ENCODE measurements around the gene LSM7. TPM values are rescaled to one million over a fixed set of nuclear protein-coding genes. Genes with fewer than 3 reads are reported as not detected.

LSM7 gene
- total and polyA plus RNA-seq, 9 of the 15 experiments (the other 6 are each of a cell fraction or from before 2014, with no cell fraction given): 40.5 to 690 (median 265) TPM

DNA sequence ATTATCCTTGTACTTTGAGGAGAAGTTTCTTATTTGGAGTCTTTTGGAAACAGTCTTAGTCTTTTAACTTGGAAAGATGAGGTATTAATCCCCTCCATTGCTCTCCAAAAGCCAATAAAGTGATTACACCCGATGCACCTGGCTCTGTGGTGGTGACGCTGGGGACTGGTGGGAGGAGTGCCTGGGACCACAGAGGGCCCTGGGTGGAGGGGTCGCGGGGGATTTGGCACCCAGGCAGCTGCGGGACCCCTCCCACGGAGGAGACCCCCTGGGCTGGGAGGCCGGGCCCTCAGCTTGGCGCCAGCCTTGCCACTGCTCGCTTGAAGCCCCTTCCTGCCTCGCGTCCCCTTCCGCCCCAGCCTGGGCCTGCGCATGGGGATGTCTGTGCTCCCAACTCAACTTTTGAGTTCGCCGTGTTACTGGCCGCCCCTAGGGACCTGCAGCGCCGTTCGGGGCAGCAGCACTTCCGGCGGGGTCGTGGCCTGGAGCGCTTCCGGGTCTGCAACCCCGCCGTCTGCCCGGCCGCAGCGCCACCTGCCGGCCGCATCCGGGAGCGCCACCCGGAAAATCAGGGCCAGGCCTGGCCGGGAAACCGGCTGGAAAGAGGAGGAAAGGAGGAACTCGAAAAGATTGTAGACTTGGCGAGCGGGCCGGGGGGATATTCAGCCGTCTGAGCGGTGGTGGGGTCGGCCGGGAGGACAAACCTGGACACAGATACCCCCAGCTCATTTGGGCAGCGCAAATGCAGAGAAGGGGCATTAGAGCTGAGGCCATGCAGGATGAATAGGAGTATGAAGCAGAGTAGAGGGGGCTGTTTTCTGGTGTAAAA, 54.8 kb downstream of the LSM7 start (continued):
- TF ChIP-seq, protein P1, sequence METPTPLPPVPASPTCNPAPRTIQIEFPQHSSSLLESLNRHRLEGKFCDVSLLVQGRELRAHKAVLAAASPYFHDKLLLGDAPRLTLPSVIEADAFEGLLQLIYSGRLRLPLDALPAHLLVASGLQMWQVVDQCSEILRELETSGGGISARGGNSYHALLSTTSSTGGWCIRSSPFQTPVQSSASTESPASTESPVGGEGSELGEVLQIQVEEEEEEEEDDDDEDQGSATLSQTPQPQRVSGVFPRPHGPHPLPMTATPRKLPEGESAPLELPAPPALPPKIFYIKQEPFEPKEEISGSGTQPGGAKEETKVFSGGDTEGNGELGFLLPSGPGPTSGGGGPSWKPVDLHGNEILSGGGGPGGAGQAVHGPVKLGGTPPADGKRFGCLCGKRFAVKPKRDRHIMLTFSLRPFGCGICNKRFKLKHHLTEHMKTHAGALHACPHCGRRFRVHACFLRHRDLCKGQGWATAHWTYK (CRISPR knock-in tag; IDR thresholded peaks at IDR 0.05): peak; percentile 92
- TF ChIP-seq PCBP1 (IDR thresholded peaks at IDR 0.05; ENCODE audit: low read depth, low read length, poor library complexity, severe bottlenecking) (peak; percentile 57), KLF16 (IDR thresholded peaks at IDR 0.05) (peak; percentile 39; the same call in 1 of the 2 replicates), PTBP1 (IDR thresholded peaks at IDR 0.05; ENCODE audit: low read depth, low read length) (peak; percentile 43; the same call in 1 of the 2 replicates), NR2F6 (CRISPR knock-in tag; IDR thresholded peaks at IDR 0.05) (no peak), TCF7 (IDR thresholded peaks at IDR 0.05; ENCODE audit: borderline replicate concordance) (peak; percentile 16), CXXC5 (CRISPR knock-in tag; IDR thresholded peaks at IDR 0.05) (peak; percentile 94), SIX5 (IDR thresholded peaks at IDR 0.05; ENCODE audit: borderline replicate concordance in 1 of 2, insufficient read depth in 1 of 2, low read depth in 1 of 2, low read length in 2 of 2) (peak; percentile 79 to 80; a peak in 3 of 4 replicates), ZNF124 (CRISPR knock-in tag; IDR thresholded peaks at IDR 0.05) (no peak), ETV5 (CRISPR knock-in tag; IDR thresholded peaks at IDR 0.05; ENCODE audit: low read depth) (peak; percentile 74; the same call in 1 of the 2 replicates), SPI1 (IDR thresholded peaks at IDR 0.05; ENCODE audit: borderline replicate concordance, low read depth, low read length) (peak; percentile 34; the same call in 1 of the 2 replicates), ZKSCAN1 (IDR thresholded peaks at IDR 0.05; ENCODE audit: low read depth, low read length) (0 out of 2 replicates have a peak, but pooled peaks have one; percentile 52), GTF2F1 (IDR thresholded peaks at IDR 0.05; ENCODE audit: low read depth, low read length) (0 out of 2 replicates have a peak, but pooled peaks have one; percentile 27), RFX7 (CRISPR knock-in tag; IDR thresholded peaks at IDR 0.05) (no peak; the same call in 1 of the 2 replicates), ZNF263 (CRISPR knock-in tag; IDR thresholded peaks at IDR 0.05; ENCODE audit: borderline replicate concordance) (peak; percentile 91), RBM39 (optimal IDR thresholded peaks at IDR 0.05; ENCODE audit: low read depth, low read length) (no peak), SMAD2 (IDR thresholded peaks at IDR 0.05; ENCODE audit: low read depth, low read length) (no peak), PHB (CRISPR knock-in tag; IDR thresholded peaks at IDR 0.05) (peak; percentile 67), ZNF212 (CRISPR knock-in tag; IDR thresholded peaks at IDR 0.05) (peak; percentile 9; the same call in 1 of the 2 replicates), ZKSCAN8 (CRISPR knock-in tag; IDR thresholded peaks at IDR 0.05) (no peak), ZC3H4 (CRISPR knock-in tag; IDR thresholded peaks at IDR 0.05; ENCODE audit: borderline replicate concordance) (0 out of 2 replicates have a peak, but pooled peaks have one; percentile 53), KHSRP (IDR thresholded peaks at IDR 0.05) (peak; percentile 36; the same call in 1 of the 2 replicates)
- TF ChIP-seq, protein P2, sequence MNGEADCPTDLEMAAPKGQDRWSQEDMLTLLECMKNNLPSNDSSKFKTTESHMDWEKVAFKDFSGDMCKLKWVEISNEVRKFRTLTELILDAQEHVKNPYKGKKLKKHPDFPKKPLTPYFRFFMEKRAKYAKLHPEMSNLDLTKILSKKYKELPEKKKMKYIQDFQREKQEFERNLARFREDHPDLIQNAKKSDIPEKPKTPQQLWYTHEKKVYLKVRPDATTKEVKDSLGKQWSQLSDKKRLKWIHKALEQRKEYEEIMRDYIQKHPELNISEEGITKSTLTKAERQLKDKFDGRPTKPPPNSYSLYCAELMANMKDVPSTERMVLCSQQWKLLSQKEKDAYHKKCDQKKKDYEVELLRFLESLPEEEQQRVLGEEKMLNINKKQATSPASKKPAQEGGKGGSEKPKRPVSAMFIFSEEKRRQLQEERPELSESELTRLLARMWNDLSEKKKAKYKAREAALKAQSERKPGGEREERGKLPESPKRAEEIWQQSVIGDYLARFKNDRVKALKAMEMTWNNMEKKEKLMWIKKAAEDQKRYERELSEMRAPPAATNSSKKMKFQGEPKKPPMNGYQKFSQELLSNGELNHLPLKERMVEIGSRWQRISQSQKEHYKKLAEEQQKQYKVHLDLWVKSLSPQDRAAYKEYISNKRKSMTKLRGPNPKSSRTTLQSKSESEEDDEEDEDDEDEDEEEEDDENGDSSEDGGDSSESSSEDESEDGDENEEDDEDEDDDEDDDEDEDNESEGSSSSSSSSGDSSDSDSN (IDR thresholded peaks at IDR 0.05; ENCODE audit: borderline replicate concordance in 1 of 2, low read depth in 2 of 2, low read length in 2 of 2): peak in 1 of 2 experiments; percentile 36; a peak in 1 of 4 replicates
- TF ChIP-seq, protein P3, sequence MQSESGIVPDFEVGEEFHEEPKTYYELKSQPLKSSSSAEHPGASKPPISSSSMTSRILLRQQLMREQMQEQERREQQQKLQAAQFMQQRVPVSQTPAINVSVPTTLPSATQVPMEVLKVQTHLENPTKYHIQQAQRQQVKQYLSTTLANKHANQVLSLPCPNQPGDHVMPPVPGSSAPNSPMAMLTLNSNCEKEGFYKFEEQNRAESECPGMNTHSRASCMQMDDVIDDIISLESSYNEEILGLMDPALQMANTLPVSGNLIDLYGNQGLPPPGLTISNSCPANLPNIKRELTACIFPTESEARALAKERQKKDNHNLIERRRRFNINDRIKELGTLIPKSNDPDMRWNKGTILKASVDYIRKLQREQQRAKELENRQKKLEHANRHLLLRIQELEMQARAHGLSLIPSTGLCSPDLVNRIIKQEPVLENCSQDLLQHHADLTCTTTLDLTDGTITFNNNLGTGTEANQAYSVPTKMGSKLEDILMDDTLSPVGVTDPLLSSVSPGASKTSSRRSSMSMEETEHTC (IDR thresholded peaks at IDR 0.05): no peak

All from K562 (cell line).